Fibroblast of lung (primary cell): Measurements from ENCODE around the gene EGR4.

Source experiments
- CTCF ChIP-seq, 2 donors: IDR thresholded peaks in 1 of 2; conservative IDR thresholded peaks in 1 of 2; 1 replicate in 1 of 2; 2 replicates in 1 of 2; pipeline ENCODE4 v1.5.1; 2011 to 2012; ENCODE audit warnings: low read length in 2 of 2, control low read depth in 1 of 2, inconsistent platforms in 1 of 2, low read depth in 1 of 2, mild to moderate bottlenecking in 1 of 2
- EZH2 ChIP-seq: IDR thresholded peaks from 2 replicates; pipeline ENCODE4 v1.5.1; 2012; ENCODE audit warnings: low read length, control low read depth, mild to moderate bottlenecking; ENCODE audit errors: missing control alignments

DNA sequence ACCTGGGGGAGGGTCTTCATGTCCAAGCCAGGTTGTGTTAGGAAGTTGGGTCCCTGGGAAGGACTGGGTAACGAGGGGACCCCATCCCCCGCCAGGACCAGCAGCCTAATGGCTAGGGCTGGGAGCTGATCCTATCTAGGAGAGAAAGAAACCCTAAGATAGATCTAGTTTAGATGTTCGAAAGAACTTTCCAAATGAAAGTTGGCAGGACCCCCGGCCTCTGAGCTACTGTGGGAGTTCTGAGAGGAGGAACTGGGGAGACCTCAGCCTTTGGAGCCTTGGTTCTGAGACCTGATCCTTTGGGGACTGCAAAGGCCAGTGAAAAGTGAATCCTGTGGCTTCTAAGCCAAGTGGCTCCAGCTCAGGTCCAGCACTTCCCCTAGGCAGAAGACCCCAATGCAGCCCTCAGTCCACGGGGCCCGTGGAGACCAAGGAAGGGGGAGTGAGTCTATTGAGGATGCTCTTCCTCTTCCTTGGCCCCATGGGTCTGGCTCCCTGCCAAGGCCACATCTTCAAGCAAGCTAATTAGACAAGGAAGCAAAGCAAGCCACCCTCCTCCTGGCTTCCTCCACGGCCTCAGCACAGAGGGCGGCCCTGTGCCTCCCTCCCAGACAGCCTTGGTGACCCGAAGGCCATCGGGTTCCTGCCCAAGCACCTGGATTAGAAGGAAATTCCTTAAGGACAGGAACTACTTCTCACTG is 35.8 kb downstream of the EGR4 start:
- no peak for TF ChIP-seq CTCF (conservative IDR thresholded peaks at IDR 0.05 in 1 of 2, IDR thresholded peaks at IDR 0.05 in 1 of 2; ENCODE audit: low read depth in 1 of 2, low read length in 2 of 2)
- no peak for TF ChIP-seq EZH2
